HG02973 (cell line): ENCODE results near the gene CCR6.

ENCODE experiments used
- ATAC-seq: cut with Tn5 transposase; IDR thresholded peaks from one replicate; pipeline ENCODE4 v1.9.1; 2021; ENCODE audit warnings: moderate library complexity; ENCODE audit not compliant: unreplicated experiment

The CCR6 gene

DNA sequence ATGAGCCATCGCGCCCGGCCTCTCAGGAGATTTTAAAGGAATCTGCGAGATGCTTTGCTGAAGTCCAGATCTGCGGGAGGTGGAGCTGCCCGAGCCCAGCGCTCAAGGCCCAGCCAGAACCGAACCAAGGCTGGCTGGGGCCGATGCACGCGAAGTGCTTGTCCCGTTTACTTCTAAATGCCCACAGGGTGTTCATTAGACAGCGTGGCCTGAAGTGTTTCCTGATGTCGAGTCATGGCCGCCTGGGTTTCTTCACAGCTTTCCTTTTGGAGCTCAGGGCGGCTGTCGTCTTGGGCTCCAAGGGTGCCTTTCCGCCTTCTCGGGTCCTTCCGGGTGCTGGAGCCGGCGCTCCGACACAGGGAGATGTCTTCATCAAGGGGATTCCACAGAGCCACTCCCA lies 25.1 kb upstream of the CCR6 start:
- no peak for ATAC-seq

DNA sequence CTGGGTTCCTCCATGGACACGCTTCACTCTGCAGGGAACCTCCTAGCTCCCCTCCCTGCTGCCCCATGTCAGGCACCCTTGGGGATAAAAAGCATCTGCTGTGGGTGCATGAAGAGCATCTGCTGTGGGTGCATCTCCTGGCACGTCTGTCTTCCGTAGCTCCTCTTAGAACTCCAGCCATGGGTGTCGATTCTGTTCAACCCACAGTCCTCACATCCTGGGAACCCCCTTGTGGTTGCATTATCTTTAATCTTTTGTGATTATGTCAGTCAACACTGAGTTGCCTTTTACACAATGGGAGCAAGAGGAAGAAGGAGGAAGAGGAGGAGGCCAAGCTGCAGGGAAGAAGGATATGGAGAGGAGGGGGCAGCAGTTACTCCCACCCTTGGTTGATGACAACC lies 24.1 kb upstream of the CCR6 start:
- no peak for ATAC-seq

DNA sequence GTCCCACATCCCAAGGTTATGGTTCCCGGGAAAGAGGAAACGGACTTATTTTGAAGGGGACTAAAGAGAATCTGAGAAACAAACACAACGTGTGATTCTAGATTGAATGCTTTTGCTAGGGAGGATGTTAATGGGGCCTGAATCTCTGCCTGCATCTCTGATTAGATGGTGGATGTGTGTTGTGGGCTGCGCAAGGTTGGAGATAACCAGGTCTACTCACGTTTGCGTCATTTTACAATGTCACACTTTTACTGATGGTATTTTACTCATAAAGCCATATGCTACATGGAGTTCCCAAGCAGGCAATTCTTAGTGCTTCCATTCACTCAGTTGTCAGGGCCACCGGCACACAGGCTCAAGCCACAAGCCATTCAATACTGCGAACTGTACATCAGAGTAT lies 23.2 kb upstream of the CCR6 start:
- ATAC-seq, result no peak

DNA sequence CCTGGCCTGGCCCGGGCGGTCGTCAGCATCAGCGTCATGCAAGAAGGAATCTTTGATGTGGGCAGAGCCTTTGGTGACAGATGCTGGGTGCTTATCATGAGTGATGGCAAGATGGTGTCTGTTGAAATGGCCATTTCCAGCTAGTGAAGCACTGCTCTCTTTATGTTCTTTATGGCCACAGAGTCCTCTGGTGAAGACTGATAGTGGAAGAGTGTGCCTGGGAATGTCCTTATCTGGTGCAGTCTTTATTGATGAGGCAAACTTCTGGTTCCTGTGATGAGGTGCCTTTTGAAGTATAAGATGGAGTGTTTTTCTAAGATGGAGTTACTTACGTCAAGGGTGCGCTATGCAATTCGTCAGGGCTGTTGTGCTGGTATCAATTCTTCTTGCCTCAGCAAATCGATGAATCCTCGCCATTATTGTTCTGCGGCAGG lies 22.6 kb upstream of the CCR6 start:
- ATAC-seq, result no peak

- ATAC-seq, result no peak
Observed at GRCh38 chr6:167102318-167102717, 20.6 kb upstream of the CCR6 start.

GRCh38 chr6:167103041-167103891 lies 19.6 kb upstream of the CCR6 start:
- peak; percentile 97 for ATAC-seq

GRCh38 chr6:167104388-167104787 lies 18.5 kb upstream of the CCR6 start:
- no peak for ATAC-seq

GRCh38 chr6:167105060-167105459 lies 17.8 kb upstream of the CCR6 start:
- no peak for ATAC-seq

DNA sequence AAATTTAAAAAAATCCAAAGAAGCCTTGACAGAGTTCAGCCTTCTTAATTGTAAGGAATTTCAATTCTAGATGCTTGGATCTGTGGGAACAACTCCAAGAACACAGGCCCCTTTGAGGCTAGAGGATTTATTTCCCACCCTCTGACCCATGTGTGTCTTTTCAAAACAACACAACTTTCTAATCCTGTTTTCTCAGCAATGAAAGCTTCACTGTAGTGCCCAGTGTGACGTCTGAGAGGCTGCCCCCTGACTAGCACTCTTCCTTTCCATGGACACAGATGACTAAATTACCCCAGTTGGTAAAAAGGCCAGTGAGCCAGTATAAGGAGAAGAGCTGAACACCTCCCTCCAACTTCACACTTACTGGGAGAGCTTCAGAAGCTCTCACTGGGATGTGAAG lies 16.5 kb upstream of the CCR6 start:
- ATAC-seq, result no peak

- no peak for ATAC-seq
Observed at GRCh38 chr6:167107787-167108186, 15.1 kb upstream of the CCR6 start.

DNA sequence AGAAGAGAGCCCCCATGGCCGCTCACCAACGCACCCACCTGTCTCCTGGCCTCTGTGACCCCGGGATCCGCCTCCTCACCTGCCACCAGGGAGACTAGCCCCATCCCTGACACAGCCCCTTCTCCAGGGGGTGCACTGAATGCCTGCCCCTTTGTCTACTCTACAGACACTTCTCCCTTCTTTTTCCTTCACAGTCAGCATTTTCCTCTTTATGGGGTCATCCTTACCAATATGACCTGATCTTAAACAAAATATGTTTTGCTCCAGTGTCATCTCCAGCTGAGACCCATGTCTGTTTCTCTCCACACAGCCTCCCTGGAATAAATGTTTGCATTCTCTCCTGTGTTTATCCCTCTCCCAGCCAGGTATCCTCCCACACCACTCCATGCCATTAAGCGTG lies 14.6 kb upstream of the CCR6 start:
- ATAC-seq, result no peak

DNA sequence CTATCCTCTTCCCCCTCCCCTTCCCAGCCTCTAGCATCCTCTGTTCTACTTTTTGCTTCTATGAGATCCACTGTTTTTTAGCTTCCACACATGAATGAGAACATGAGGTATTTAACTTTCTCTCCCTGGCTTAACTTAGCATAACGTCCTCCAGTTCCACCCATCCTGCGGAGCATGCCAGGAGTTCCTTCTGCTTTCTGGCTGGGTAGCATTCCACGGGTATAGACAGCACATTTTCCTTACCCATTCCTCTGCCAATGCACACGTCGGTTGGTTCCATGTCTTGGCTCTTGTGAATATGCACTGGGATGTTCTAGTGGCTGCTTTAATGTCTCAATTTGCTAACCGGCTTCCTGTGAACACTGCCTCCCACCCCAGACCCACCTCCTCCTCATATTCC lies 13.2 kb upstream of the CCR6 start:
- no peak for ATAC-seq

- ATAC-seq, result no peak
Observed at GRCh38 chr6:167111597-167111996, 11.3 kb upstream of the CCR6 start.

DNA sequence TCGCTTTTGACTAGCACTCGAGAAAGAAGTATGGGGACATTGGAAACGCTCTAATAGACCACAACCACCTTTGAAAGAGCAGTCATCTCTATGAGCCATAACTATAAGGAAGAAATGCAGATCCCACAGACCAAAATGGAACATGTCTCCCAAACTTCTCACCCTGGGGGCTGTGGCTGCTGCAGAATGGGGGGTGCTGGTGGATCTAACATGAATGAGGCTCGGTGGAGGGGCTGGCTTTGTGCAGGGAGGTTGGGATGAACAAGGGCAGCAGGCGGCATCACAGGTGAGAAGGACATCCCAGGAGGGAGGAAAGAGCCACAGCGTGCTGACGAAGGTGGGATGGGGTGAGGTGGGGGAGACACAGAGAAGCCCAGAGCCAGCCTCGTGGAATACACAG lies 10.5 kb upstream of the CCR6 start:
- no peak for ATAC-seq

DNA sequence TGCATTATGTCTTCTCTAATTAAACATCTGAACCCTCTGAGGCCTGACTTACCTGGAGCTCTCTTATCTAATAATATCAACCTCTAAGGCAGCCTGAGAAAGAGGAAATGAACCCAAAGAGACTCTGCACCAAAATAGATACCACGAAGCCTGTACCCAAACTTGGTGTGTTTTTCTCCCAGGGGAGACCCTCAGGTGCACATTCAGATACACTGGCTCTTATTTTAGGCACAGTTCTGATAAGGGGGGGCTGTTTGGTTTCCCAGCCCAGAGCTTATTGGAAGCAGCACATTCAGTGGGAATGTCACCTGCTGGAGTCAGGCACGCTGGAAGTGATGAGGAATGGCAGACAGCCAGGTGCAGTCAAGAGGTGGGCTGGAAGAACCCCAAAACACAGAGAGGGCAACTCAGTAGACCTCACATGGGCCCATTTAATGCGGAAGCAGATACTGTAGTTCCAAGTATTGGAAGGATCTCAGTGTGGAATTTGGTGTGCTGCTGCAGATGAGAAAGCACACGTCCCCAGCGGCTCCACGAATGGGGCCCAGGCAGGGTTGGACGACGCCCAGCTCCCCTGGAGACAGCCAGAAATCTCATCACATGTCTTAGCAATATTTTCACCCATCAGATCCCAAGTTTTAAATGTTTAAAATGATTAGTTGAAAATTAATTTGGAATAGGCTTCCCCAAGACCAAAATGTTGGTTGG lies 9.7 kb upstream of the CCR6 start:
- peak; percentile 45 for ATAC-seq

GRCh38 chr6:167113935-167114910 lies 8.7 kb upstream of the CCR6 start:
- ATAC-seq, result peak; percentile 83

DNA sequence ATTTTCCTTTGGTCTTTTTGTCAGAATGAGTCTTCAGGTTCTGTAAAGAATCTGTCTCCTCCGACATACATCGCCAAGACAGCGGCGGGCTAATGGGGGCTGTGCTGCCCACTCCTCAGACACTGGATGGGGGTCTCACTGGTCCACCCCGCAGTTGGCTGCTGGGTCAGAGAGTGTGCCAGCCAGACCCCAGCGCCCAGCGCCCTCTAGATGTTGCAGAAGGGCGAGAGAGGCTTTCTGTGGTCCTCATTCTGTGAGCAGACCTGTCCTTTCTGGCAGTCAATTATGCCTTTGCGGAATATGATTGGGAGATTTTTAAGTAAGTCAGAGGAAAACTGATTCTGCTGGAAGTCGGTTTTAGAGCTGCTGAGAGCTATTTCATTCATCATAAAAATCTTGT lies 7.8 kb upstream of the CCR6 start:
- no peak for ATAC-seq

- no peak for ATAC-seq
Observed at GRCh38 chr6:167116109-167116837, 6.6 kb upstream of the CCR6 start.

DNA sequence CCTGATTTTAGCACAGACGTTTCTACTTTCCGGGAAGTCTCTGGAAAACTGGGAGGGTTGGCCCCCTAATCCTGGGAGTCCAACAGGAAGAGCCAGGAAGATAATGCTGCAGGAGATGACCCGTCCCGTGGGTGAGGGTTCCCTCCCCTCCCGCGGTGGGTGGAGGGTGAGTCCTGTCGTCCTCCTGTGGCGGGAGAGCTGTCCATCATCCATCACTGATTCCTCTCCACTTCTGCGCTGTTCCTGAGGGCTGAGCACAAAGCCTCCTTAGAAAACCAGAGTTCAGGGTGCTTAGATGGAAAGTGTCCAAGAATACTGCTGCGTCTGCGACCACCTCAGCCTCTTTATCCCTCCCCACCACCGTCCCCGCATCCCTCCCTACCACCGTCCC lies 6.1 kb upstream of the CCR6 start:
- no peak for ATAC-seq

- no peak for ATAC-seq
Observed at GRCh38 chr6:167118006-167118405, 4.9 kb upstream of the CCR6 start.

- ATAC-seq, result no peak
Observed at GRCh38 chr6:167118839-167119238, 4.1 kb upstream of the CCR6 start.
